NCI-H2196 (cell line): ENCODE results near the gene SMCO3.
A peak's percentile ranks its signal among the peaks of the same experiment; 100 is the strongest.

Source experiments
- DNase-seq: peaks from one replicate; lab custom pipeline; 2025; ENCODE audit not compliant: unreplicated experiment; lab: John Stamatoyannopoulos, UW

The SMCO3 gene

GRCh38 chr12:14814014-14814413 is at the start of gene SMCO3:
TSS of gene SMCO3 (minus strand) at chr12:14814182. CDS start at chr12:14806680, 7,502 bp downstream.
- DNase-seq = no peak

- DNase-seq = no peak
Observed at GRCh38 chr12:14860490-14860889, 46.5 kb upstream of the SMCO3 start.

- DNase-seq = no peak
Observed at GRCh38 chr12:14858513-14858912, 44.5 kb upstream of the SMCO3 start.

- DNase-seq = no peak
Observed at GRCh38 chr12:14854586-14855183, 40.7 kb upstream of the SMCO3 start.

GRCh38 chr12:14853961-14854360 is 40.0 kb upstream of the SMCO3 start:
- DNase-seq = no peak

GRCh38 chr12:14852880-14853279 is 38.9 kb upstream of the SMCO3 start:
- DNase-seq = no peak

DNA sequence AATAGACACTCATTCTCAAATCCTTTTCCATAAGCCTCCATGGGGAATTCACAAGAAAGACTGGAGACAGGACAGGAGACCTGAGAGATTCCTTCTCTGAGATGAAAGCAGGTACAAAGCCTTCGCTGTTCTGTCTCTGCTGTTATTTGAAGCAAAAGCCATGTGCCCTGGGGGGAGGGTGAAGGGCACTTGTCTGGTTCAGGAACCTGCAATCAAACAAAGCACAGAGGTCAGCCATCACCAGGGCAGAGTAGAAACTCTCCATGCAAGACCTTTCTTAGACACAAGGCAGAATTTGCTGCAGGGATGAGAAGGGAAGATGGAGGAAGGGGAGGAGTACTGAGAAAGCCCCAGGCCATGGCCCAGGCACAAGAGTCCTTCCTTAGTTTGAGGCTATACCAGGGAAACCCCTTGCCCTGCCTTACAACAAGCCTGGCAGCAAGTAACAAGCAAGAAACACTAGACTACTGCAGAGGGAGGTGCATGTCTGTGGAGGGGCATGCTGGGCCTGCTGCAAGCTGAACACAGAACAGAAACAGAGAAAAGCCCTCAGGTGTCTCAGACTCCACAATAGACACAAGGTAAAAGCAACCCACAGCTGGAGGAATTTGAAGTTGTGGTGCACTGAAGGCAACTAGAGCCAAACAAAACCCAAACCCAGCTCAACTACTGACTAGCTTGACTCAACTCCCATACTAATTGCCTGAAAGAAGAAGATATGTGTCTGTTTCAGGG is 37.1 kb upstream of the SMCO3 start:
- DNase-seq = no peak

- no peak for DNase-seq
Observed at GRCh38 chr12:14849661-14850060, 35.7 kb upstream of the SMCO3 start.

DNA sequence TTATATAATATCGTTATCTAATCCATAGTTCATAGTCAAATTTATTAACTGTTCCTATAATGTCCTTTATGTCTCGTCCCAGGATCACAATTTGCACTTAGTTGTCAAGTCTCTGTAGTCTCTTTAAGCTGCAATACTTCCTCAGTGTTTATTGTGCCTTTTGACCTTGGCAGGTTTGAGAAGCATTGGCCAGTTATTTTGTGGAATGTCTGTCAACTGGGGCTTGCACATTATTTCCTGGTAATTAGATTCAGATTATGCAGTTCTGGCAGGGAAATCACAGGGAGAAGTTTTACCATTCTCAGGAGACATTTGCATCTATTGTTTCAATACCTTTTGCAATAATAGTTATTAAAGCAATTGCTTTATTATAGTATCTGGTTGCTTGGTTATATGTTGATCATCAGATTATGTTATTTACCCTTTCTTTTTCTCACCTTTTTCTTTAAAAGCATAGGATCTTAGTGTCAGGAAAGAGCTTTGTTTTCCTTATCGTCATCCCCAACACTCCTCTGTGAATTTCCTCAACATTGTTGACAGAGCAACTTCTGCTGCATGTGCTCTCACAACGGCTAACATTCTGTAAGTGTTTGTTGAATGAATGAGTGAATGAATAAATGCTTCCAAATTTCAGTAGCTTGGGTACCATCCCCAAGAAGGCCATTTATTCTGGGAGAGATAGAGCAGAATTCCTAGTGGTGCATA is 33.0 kb upstream of the SMCO3 start:
- DNase-seq = no peak

GRCh38 chr12:14846042-14846587 is 32.1 kb upstream of the SMCO3 start:
- no peak for DNase-seq

DNA sequence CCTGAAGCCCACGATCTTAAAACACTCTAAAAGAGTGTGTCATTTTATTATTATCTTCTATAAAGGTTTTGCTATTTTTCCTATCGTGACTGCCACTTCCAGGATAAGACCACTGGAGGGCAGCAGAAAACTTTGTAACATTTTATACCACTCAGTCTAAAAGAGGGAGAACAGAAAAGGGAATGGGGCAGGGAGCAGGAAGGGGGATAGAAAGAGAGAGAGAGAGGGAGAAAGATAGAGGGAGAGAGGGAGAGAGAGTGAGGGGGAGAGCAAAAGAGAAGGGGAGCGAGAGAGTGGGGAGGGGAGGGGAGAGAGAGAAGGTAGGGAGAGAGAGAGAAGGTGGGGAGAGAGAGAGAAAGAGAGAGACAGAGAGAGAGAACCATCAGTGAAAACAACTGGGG is 31.4 kb upstream of the SMCO3 start:
- DNase-seq = peak; percentile 1

DNA sequence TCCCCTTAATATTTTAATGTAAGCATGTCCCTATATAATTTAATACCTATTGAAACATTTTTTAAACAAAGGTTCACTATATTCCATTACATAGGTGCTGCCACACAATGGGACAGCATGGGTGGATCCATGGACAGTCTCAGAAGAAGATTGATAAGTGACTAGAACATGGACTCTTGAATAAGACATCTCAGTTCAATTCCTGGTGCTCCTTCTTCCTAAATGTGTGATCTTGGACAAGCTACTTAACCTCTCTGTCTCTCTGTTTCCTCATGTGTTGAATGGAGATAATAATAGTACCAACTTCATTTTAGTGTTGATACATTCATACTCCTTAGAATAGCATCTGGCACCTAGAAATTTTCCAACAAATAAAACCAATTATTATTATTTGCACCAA is 30.4 kb upstream of the SMCO3 start:
- no peak for DNase-seq

- no peak for DNase-seq
Observed at GRCh38 chr12:14843425-14843887, 29.5 kb upstream of the SMCO3 start, which contains the start of gene ART4. TSS of gene ART4 (minus strand) at chr12:14843526. CDS start at chr12:14843113, 413 bp downstream.

DNA sequence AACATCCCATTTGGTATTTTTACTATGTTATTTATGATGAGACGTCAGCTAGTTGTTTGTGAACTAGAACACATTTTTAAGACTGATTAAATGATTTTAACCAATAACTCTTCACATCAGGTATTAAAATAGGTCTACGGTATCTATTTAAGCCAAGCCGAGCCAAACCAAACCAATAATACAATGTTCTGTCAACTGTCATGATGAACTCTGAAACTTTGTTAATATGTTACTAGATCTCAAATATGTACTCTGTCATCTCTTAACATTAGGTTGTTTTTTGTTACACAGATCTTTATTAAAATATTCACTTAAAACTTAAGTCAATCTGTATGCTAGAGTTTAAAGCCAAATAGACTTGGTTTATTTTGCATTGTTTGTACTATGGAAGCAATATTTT is 28.3 kb upstream of the SMCO3 start:
- no peak for DNase-seq

GRCh38 chr12:14841761-14842160 is 27.8 kb upstream of the SMCO3 start:
- DNase-seq = no peak

GRCh38 chr12:14840616-14841015 is 26.6 kb upstream of the SMCO3 start:
- DNase-seq = no peak

GRCh38 chr12:14839262-14839661 is 25.3 kb upstream of the SMCO3 start:
- DNase-seq = no peak

DNA sequence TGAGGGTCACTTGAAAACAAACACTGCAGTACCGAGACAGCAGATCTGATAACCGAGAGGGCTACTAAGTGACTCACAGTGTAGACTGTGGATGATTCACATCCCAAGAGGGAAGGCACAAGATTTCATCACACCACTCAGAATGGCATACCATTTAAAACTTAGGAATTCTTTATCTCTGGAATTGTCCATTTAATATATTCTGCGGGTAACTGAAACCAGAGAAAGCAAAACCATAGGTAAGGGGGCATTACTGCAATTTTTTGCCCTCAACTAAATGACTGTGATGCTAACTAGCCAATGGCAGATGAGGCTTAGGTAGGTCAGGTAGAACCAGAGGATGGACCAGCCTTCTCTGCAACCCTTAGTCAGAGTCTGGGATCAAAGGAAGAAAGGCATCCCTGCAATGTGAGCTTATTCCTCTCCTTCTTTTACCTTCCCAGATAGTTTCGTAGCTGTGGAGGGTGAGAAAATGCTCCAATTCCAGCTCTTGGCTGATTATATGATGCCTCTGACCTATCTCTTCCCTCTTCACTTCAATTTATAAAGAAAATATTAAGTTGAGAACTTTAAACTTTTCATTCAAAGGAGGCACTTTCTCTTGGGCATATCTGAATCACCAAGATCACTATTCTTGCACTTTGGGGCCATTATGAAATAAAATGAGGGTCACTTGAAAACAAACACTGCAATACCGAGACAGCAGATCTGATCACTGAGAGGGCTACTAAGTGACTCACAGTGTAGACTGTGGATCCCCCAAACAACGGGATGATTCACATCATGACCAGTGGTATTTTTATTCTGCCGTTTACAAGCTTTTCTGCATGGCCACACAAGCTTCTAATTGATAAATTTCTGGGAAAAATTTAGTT is 22.6 kb upstream of the SMCO3 start:
- no peak for DNase-seq

DNA sequence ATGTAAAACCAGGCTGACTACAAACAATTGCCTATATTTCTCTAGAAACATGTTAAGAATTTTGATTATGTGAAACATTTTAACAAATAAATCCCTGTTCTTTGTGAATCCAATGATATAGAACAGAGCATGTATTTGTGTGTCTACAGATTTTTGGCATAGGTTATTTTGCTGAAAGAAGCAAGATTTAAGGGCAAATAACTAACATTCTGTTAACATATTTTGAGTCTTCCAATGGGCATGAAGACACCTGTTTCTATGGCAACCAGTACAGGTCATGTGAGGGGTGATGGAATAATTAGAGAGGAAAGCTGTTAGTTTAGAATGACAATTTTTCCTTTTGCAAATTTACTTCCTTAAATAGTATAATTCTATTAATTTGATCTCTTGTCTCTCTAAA is 20.5 kb upstream of the SMCO3 start:
- no peak for DNase-seq

DNA sequence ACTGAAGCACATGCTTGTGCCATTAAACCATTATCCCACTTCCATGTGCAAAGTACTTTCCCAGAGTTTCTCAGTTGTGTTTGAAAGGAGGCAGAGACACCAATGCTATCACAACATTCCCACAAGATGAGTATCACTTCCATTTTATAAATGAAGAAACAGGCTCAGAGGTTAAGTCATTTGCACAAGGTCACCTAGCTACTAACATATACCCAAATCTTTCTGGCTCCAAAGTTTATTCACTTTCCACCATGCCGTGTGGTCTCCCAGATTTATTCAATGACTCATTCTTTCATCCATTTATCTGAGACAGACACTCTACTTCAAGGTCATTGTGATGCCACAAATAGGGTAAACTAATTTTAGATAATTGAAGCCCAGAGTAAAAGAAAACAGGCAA is 20.0 kb upstream of the SMCO3 start:
- DNase-seq = no peak

DNA sequence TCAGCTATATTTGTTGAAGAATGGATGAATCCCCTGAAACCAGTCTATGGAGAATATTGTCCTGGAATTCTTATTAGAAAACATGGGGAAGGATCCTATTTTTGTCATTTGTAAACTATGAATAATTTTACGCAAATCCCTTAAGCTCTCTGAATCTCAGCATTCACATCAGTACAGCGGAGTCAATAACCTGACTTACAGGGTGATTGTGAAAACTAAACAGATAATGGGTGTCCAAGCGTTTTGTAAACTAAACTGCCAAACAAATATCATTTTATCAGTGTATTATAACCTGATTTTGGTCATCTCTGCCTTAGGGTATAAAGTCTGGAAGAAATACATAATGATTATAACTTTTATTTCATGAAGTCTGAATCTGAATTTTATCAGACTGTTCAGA is 19.4 kb upstream of the SMCO3 start:
- DNase-seq = no peak
